K562 (cell line): ENCODE results near the gene SOAT2. TPM values are rescaled to one million over a fixed set of nuclear protein-coding genes. Genes with fewer than 3 reads are reported as not detected.

Experiments used
- ATF2 ChIP-seq: sonication (generic); formaldehyde crosslinking; IDR thresholded peaks from 2 replicates; pipeline ENCODE4 v1.8.1; 2022; ENCODE audit warnings: missing genetic modification reagents
- EWSR1 ChIP-seq: fragments of 450-650 bp; IDR thresholded peaks from 2 replicates; pipeline ENCODE4 v1.6.1; 2018; ENCODE audit warnings: borderline replicate concordance, mild to moderate bottlenecking, low read depth, moderate library complexity; ENCODE audit not compliant: partially characterized antibody
- FOSL1 ChIP-seq: fragments of 200-800 bp; sonication (Bioruptor generic); conservative IDR thresholded peaks from 2 replicates; pipeline ENCODE4 v1.6.1; 2016; ENCODE audit warnings: missing genetic modification characterization, missing compliant biosample characterization
- HES1 ChIP-seq: fragments of 450-650 bp; IDR thresholded peaks from 2 replicates; pipeline ENCODE4 v1.6.1; 2016; ENCODE audit warnings: low read depth, mild to moderate bottlenecking, moderate library complexity
- HEY1 ChIP-seq: fragments of 250-450 bp; sonication (Bioruptor Pico); IDR thresholded peaks from 2 replicates; pipeline ENCODE4 v1.5.0; 2020; ENCODE audit warnings: mild to moderate bottlenecking, moderate library complexity, borderline replicate concordance
- MBD1 ChIP-seq: fragments of 250-450 bp; sonication (Bioruptor Pico); IDR thresholded peaks from 2 replicates; pipeline ENCODE4 v1.8.0; 2022; ENCODE audit warnings: inconsistent platforms
- MBD2 ChIP-seq: sonication (generic); IDR thresholded peaks from 2 replicates; pipeline ENCODE4 v1.6.1; 2016; ENCODE audit warnings: low read depth, borderline replicate concordance
- NFIC ChIP-seq: fragments of 450-650 bp; IDR thresholded peaks from 2 replicates; pipeline ENCODE4 v1.6.1; 2017; ENCODE audit warnings: mild to moderate bottlenecking, inconsistent platforms
- NR2C1 ChIP-seq, 2 experiments: fragments of 450-650 bp; IDR thresholded peaks; 2 replicates each; pipeline ENCODE4 v1.6.1; 2017; ENCODE audit warnings: mild to moderate bottlenecking in 2 of 2, antibody characterized with exemption in 1 of 2, inconsistent platforms in 1 of 2, missing compliant biosample characterization in 1 of 2, missing genetic modification characterization in 1 of 2
- PCBP1 ChIP-seq: fragments of 200-400 bp; formaldehyde crosslinking; IDR thresholded peaks from 2 replicates; pipeline ENCODE4 v1.6.1; 2018; ENCODE audit warnings: mild to moderate bottlenecking, low read depth, low read length; ENCODE audit not compliant: poor library complexity, severe bottlenecking
- POLR3G ChIP-seq: IDR thresholded peaks from 2 replicates; pipeline ENCODE4 v1.6.1; 2011; ENCODE audit not compliant: insufficient read length, insufficient replicate concordance; ENCODE audit errors: extremely low read depth
- SIN3A ChIP-seq, 2 experiments: fragments of 150-350 bp in 1 of 2; IDR thresholded peaks; 2 replicates each; pipeline ENCODE4 v1.6.1; 2011 to 2016; ENCODE audit warnings: borderline replicate concordance in 2 of 2, low read depth in 2 of 2, low read length in 2 of 2, mild to moderate bottlenecking in 2 of 2, moderate library complexity in 2 of 2; ENCODE audit not compliant: control insufficient read depth in 1 of 2
- XRCC5 ChIP-seq: fragments of 200-400 bp; formaldehyde crosslinking; IDR thresholded peaks from 2 replicates; pipeline ENCODE4 v1.6.1; 2017; ENCODE audit warnings: low read depth, mild to moderate bottlenecking, low read length
- ZBED1 ChIP-seq: IDR thresholded peaks from 2 replicates; pipeline ENCODE4 v1.6.1; 2014
- ZEB2 ChIP-seq: fragments of 450-650 bp; IDR thresholded peaks from 2 replicates; pipeline ENCODE4 v1.6.1; 2016
- ZNF507 ChIP-seq: conservative IDR thresholded peaks from 2 replicates; pipeline ENCODE4 v1.6.1; 2017; ENCODE audit warnings: missing genetic modification characterization, missing compliant biosample characterization
- ZNF561 ChIP-seq: fragments of 450-650 bp; formaldehyde crosslinking; conservative IDR thresholded peaks from 2 replicates; pipeline ENCODE4 v1.4.0; 2020; ENCODE audit warnings: mild to moderate bottlenecking, moderate library complexity
- polyA plus RNA-seq, 8 experiments: library from polyadenylated mRNA; depleted of rRNA in 4 of 8; stranded (reverse) in 5 of 8; unstranded in 3 of 8; fragments of >200 nt; fragmentation: Nextera tagmentation in 2 of 8; fragmentation: Illumina TruSeq in 1 of 8; extraction: Ambion mirVana in 2 of 8; extraction: Trizol in 1 of 8; gene quantifications; 2 replicates each; pipeline versions ENCODE4 v1.2.1 to v1.2.3, GENCODE V29; 2011 to 2014; ENCODE audit warnings: inconsistent platforms in 1 of 8, missing spikeins in 1 of 8
- total RNA-seq, 7 experiments: library from RNA; depleted of rRNA in 6 of 7; stranded (reverse); fragments of >200 nt in 6 of 7; fragmentation: Illumina TruSeq in 2 of 7; extraction: Trizol in 2 of 7; gene quantifications; 2 replicates each; pipeline versions ENCODE4 v1.2.1 to v1.2.3, GENCODE V29; 2011 to 2021; ENCODE audit warnings: low replicate concordance in 1 of 7
- TF ChIP-seq, protein P1 (sequence below): sonication (generic); formaldehyde crosslinking; IDR thresholded peaks from 2 replicates; pipeline ENCODE4 v1.8.1; 2023; ENCODE audit warnings: mild to moderate bottlenecking, missing genetic modification reagents
- TF ChIP-seq, protein P2 (sequence below): fragments of 250-450 bp; sonication (Bioruptor Pico); IDR thresholded peaks from 2 replicates; pipeline ENCODE4 v1.5.0; 2022; ENCODE audit warnings: mild to moderate bottlenecking
- TF ChIP-seq, protein P3 (sequence below): sonication (generic); formaldehyde crosslinking; IDR thresholded peaks from 2 replicates; pipeline ENCODE4 v1.5.0; 2020; ENCODE audit warnings: missing genetic modification reagents

The SOAT2 gene
- total and polyA plus RNA-seq, 9 of the 15 experiments (the other 6 are each of a cell fraction or from before 2014, with no cell fraction given), result 0.04 TPM; not detected in 8

DNA sequence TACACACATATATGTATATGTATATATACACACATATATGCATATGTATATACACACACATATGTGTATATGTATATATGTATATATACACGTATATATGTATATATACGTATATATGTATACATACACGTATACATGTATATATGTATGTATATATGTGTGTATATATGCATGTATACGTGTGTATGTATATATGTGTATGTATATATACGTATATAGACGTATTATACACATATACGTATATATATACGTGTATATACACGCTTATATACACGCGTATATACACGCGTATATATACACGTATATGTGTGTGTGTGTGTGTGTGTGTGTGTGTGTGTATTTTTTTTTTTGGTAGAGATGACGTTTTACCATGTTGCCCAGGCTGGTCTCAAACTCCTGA lies 44.4 kb downstream of the SOAT2 start (continued):
- TF ChIP-seq, protein P1, sequence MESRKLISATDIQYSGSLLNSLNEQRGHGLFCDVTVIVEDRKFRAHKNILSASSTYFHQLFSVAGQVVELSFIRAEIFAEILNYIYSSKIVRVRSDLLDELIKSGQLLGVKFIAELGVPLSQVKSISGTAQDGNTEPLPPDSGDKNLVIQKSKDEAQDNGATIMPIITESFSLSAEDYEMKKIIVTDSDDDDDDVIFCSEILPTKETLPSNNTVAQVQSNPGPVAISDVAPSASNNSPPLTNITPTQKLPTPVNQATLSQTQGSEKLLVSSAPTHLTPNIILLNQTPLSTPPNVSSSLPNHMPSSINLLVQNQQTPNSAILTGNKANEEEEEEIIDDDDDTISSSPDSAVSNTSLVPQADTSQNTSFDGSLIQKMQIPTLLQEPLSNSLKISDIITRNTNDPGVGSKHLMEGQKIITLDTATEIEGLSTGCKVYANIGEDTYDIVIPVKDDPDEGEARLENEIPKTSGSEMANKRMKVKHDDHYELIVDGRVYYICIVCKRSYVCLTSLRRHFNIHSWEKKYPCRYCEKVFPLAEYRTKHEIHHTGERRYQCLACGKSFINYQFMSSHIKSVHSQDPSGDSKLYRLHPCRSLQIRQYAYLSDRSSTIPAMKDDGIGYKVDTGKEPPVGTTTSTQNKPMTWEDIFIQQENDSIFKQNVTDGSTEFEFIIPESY, result no peak
- TF ChIP-seq ATF2 (CRISPR knock-in tag) (no peak), NFIC (no peak), ZEB2 (no peak), HES1 (no peak), SIN3A (IDR thresholded peaks at IDR 0.05; ENCODE audit: borderline replicate concordance in 2 of 2, control insufficient read depth in 1 of 2, low read depth in 2 of 2, low read length in 2 of 2) (no peak), MBD1 (CRISPR knock-in tag) (no peak), ZNF561 (CRISPR knock-in tag) (no peak), MBD2 (no peak), POLR3G (no peak), ZNF507 (no peak), EWSR1 (no peak), ZBED1 (no peak), XRCC5 (no peak), PCBP1 (no peak), FOSL1 (tag) (no peak), HEY1 (CRISPR knock-in tag) (no peak), NR2C1 (IDR thresholded peaks at IDR 0.05) (no peak), NR2C1 (tag; IDR thresholded peaks at IDR 0.05) (no peak)
- TF ChIP-seq, protein P2, sequence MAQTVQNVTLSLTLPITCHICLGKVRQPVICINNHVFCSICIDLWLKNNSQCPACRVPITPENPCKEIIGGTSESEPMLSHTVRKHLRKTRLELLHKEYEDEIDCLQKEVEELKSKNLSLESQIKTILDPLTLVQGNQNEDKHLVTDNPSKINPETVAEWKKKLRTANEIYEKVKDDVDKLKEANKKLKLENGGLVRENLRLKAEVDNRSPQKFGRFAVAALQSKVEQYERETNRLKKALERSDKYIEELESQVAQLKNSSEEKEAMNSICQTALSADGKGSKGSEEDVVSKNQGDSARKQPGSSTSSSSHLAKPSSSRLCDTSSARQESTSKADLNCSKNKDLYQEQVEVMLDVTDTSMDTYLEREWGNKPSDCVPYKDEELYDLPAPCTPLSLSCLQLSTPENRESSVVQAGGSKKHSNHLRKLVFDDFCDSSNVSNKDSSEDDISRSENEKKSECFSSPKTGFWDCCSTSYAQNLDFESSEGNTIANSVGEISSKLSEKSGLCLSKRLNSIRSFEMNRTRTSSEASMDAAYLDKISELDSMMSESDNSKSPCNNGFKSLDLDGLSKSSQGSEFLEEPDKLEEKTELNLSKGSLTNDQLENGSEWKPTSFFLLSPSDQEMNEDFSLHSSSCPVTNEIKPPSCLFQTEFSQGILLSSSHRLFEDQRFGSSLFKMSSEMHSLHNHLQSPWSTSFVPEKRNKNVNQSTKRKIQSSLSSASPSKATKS (CRISPR knock-in tag), result peak; percentile 90
- TF ChIP-seq, protein P3, sequence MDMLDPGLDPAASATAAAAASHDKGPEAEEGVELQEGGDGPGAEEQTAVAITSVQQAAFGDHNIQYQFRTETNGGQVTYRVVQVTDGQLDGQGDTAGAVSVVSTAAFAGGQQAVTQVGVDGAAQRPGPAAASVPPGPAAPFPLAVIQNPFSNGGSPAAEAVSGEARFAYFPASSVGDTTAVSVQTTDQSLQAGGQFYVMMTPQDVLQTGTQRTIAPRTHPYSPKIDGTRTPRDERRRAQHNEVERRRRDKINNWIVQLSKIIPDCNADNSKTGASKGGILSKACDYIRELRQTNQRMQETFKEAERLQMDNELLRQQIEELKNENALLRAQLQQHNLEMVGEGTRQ, result no peak
